Endometrial microvascular endothelial cells (primary cell): Measurements from ENCODE around the gene IBA57. TPM values are rescaled to one million over a fixed set of nuclear protein-coding genes. Genes with fewer than 3 reads are reported as not detected.
"Not testable (repeated sequence)": the region's sequence is repeated elsewhere in the genome, so short reads cannot be mapped to it uniquely, and the experiment has no call there.

Experiments used
- in situ Hi-C: cut with HindIII; loops from 2 replicates; pipeline ENCODE4 v1.10.0; 2017; ENCODE audit warnings: low sequenced_read_pairs, low pct_unique_long_range_greater_than_20kb; ENCODE audit errors: inconsistent ontology term
- total RNA-seq: library from RNA; depleted of rRNA; stranded (reverse); fragments of >200 nt; gene quantifications from one replicate; pipeline ENCODE4 v1.2.3, GENCODE V29; 2015; ENCODE audit errors: inconsistent ontology term

Gene IBA57
- total RNA-seq, 1 donor from 2014 or later = 2.6 TPM

- in situ Hi-C loops = no loop called here
Measured at GRCh38 chr1:228164561-228165371, 838 bp upstream of the IBA57 start.

GRCh38 chr1:228166170-228166936, 749 bp downstream of the IBA57 start:
- in situ Hi-C loops = no loop called here

- in situ Hi-C loops = no loop called here
Measured at GRCh38 chr1:228168563-228169270, 3.1 kb downstream of the IBA57 start.

- in situ Hi-C loops = no loop called here
Measured at GRCh38 chr1:228169345-228169744, 3.7 kb downstream of the IBA57 start.

GRCh38 chr1:228170666-228171065, 5.1 kb downstream of the IBA57 start:
- in situ Hi-C loops = no loop called here

GRCh38 chr1:228171221-228171891, 5.8 kb downstream of the IBA57 start:
- in situ Hi-C loops = no loop called here

- in situ Hi-C loops = no loop called here
Measured at GRCh38 chr1:228172591-228173527, 7.3 kb downstream of the IBA57 start.

GRCh38 chr1:228173528-228174481, 8.2 kb downstream of the IBA57 start:
- in situ Hi-C loops = not testable (repeated sequence)

GRCh38 chr1:228174482-228175315, 9.1 kb downstream of the IBA57 start:
- in situ Hi-C loops = no loop called here

GRCh38 chr1:228175316-228176023, 9.9 kb downstream of the IBA57 start:
- in situ Hi-C loops = no loop called here

GRCh38 chr1:228176024-228176395, 10.4 kb downstream of the IBA57 start:
- in situ Hi-C loops = no loop called here

GRCh38 chr1:228176461-228177182, 11.0 kb downstream of the IBA57 start:
- in situ Hi-C loops = no loop called here

GRCh38 chr1:228177183-228177475, 11.5 kb downstream of the IBA57 start:
- in situ Hi-C loops = no loop called here

- in situ Hi-C loops = no loop called here
Measured at GRCh38 chr1:228177721-228178710, 12.4 kb downstream of the IBA57 start.
